ENCODE data around the gene SYT8.

SYT8 gene

GRCh38 chr11:1815311-1815710 lies 19.5 kb upstream of the SYT8 start:
- no peak for TF ChIP-seq CTCF (IDR thresholded peaks at IDR 0.05; ENCODE audit: low read depth, low read length)
- Histone ChIP-seq H3K4me1 (no peaks in the 10 kb centered on the region), H3K4me3 (ENCODE audit: low read depth, low read length) (no peak overlapping the region), H3K27me3 (no peaks in the 10 kb centered on the region), H3K36me3 (no peaks in the 10 kb centered on the region), H3K9me3 (no peaks in the 10 kb centered on the region)
- no peak for DNase-seq

GRCh38 chr11:1815751-1816150 lies 19.0 kb upstream of the SYT8 start:
- Histone ChIP-seq H3K27me3 (no peaks in the 10 kb centered on the region), H3K36me3 (no peaks in the 10 kb centered on the region), H3K4me1 (no peaks in the 10 kb centered on the region), H3K4me3 (ENCODE audit: low read depth, low read length) (no peak overlapping the region), H3K9me3 (no peaks in the 10 kb centered on the region)
- DNase-seq = no peak
- no peak for TF ChIP-seq CTCF (IDR thresholded peaks at IDR 0.05; ENCODE audit: low read depth, low read length)

- TF ChIP-seq CTCF (IDR thresholded peaks at IDR 0.05; ENCODE audit: low read depth, low read length) = no peak
- no peak for DNase-seq
- Histone ChIP-seq H3K27me3 (no peaks in the 10 kb centered on the region), H3K4me3 (ENCODE audit: low read depth, low read length) (no peak overlapping the region), H3K36me3 (no peaks in the 10 kb centered on the region), H3K4me1 (no peaks in the 10 kb centered on the region), H3K9me3 (no peaks in the 10 kb centered on the region)
Measured at GRCh38 chr11:1817000-1817399, 17.8 kb upstream of the SYT8 start.

- Histone ChIP-seq H3K4me1 (no peaks in the 10 kb centered on the region), H3K9me3 (no peaks in the 10 kb centered on the region), H3K4me3 (ENCODE audit: low read depth, low read length) (no peak overlapping the region), H3K27me3 (no peaks in the 10 kb centered on the region), H3K36me3 (no peaks in the 10 kb centered on the region)
- DNase-seq = no peak
- no peak for TF ChIP-seq CTCF (IDR thresholded peaks at IDR 0.05; ENCODE audit: low read depth, low read length)
Measured at GRCh38 chr11:1817511-1817910, 17.3 kb upstream of the SYT8 start.

- Histone ChIP-seq H3K9me3 (no peaks in the 10 kb centered on the region), H3K4me1 (no peaks in the 10 kb centered on the region), H3K36me3 (no peaks in the 10 kb centered on the region), H3K27me3 (no peaks in the 10 kb centered on the region), H3K4me3 (ENCODE audit: low read depth, low read length) (no peak overlapping the region)
- no peak for TF ChIP-seq CTCF (IDR thresholded peaks at IDR 0.05; ENCODE audit: low read depth, low read length)
- DNase-seq = no peak
Measured at GRCh38 chr11:1819074-1819473, 15.7 kb upstream of the SYT8 start.

- Histone ChIP-seq H3K9me3 (no peaks in the 10 kb centered on the region), H3K27me3 (no peaks in the 10 kb centered on the region), H3K4me1 (no peaks in the 10 kb centered on the region), H3K36me3 (no peaks in the 10 kb centered on the region), H3K4me3 (ENCODE audit: low read depth, low read length) (no peak overlapping the region)
- TF ChIP-seq CTCF (IDR thresholded peaks at IDR 0.05; ENCODE audit: low read depth, low read length) = no peak
- no peak for DNase-seq
Measured at GRCh38 chr11:1820463-1821325, 14.1 kb upstream of the SYT8 start.

Measured in BE2C (cell line).